GM23248 (cell line): Measurements from ENCODE around the gene SYNDIG1. TPM values are rescaled to one million over a fixed set of nuclear protein-coding genes. Genes with fewer than 3 reads are reported as not detected.

ENCODE experiments used
- DNase-seq: peaks from one replicate; pipeline ENCODE4 v3.0.0-alpha.2; 2015
- H2AFZ ChIP-seq: fragments of 200-600 bp; sonication (generic); 2 replicates; pipeline ENCODE4 v1.6.1; 2016; ENCODE audit warnings: antibody characterized with exemption
- H3F3A ChIP-seq: fragments of 200-600 bp; sonication (generic); 2 replicates; pipeline ENCODE4 v1.6.1; 2016; ENCODE audit warnings: mild to moderate bottlenecking, antibody characterized with exemption, mixed run types; ENCODE audit not compliant: insufficient read depth
- H3K27ac ChIP-seq: fragments of 200-600 bp; sonication (generic); 2 replicates; pipeline ENCODE4 v1.5.1; 2016; ENCODE audit warnings: mild to moderate bottlenecking
- H3K27me3 ChIP-seq: fragments of 200-600 bp; sonication (generic); replicated peaks from 2 replicates; pipeline ENCODE4 v1.6.1; 2016; ENCODE audit warnings: mild to moderate bottlenecking; ENCODE audit not compliant: insufficient read depth
- H3K36me3 ChIP-seq: fragments of 200-600 bp; sonication (generic); 2 replicates; pipeline ENCODE4 v1.6.1; 2016; ENCODE audit warnings: low read depth, mild to moderate bottlenecking
- H3K4me1 ChIP-seq: fragments of 200-600 bp; sonication (generic); 2 replicates; pipeline ENCODE4 v1.6.1; 2016; ENCODE audit warnings: mild to moderate bottlenecking; ENCODE audit not compliant: insufficient read depth
- H3K4me2 ChIP-seq: fragments of 200-600 bp; sonication (generic); one replicate; pipeline ENCODE4 v1.6.1; 2016; ENCODE audit warnings: mild to moderate bottlenecking; ENCODE audit not compliant: unreplicated experiment
- H3K4me3 ChIP-seq: fragments of 200-600 bp; sonication (generic); 2 replicates; pipeline ENCODE4 v1.5.1; 2016; ENCODE audit warnings: mild to moderate bottlenecking
- H3K79me2 ChIP-seq: fragments of 200-600 bp; sonication (generic); 2 replicates; pipeline ENCODE4 v1.6.1; 2016; ENCODE audit warnings: mild to moderate bottlenecking; ENCODE audit not compliant: insufficient read depth
- H3K9ac ChIP-seq: fragments of 200-600 bp; sonication (generic); 2 replicates; pipeline ENCODE4 v1.6.1; 2016; ENCODE audit warnings: mild to moderate bottlenecking
- H3K9me2 ChIP-seq: fragments of 200-600 bp; sonication (generic); 2 replicates; pipeline ENCODE4 v1.6.1; 2016; ENCODE audit warnings: mixed run types, mild to moderate bottlenecking, moderate library complexity; ENCODE audit not compliant: insufficient read depth
- H3K9me3 ChIP-seq: fragments of 200-600 bp; sonication (generic); one replicate; pipeline ENCODE4 v1.6.1; 2017; ENCODE audit warnings: low read depth
- H4K20me1 ChIP-seq: fragments of 200-600 bp; sonication (generic); 2 replicates; pipeline ENCODE4 v1.6.0; 2016; ENCODE audit not compliant: insufficient read depth
- EZH2 ChIP-seq: fragments of 200-600 bp; sonication (generic); IDR thresholded peaks from 2 replicates; pipeline ENCODE4 v1.6.1; 2018; ENCODE audit warnings: antibody characterized with exemption, mild to moderate bottlenecking; ENCODE audit not compliant: insufficient read depth, poor library complexity, severe bottlenecking
- EZH2phosphoT487 ChIP-seq: fragments of 200-600 bp; sonication (generic); IDR thresholded peaks from 2 replicates; pipeline ENCODE4 v1.6.1; 2018; ENCODE audit warnings: antibody characterized with exemption, moderate library complexity, mild to moderate bottlenecking, low read depth; ENCODE audit not compliant: insufficient read depth
- WGBS, 2 experiments: methylation state at CpG; one replicate each; pipeline ENCODE4 v1.1.6; 2015 to 2017; ENCODE audit warnings: low lambda C conversion rate in 2 of 2, low coverage in 1 of 2; ENCODE audit errors: missing lambda C conversion rate in 2 of 2; 5-methylcytosine and 5-hydroxymethylcytosine counted together
- in situ Hi-C: fragments of 300-500 bp; cut with MboI; formaldehyde crosslinking; loops from 2 replicates; pipeline ENCODE4 v1.15.0; 2020
- polyA plus RNA-seq: library from polyadenylated mRNA; unstranded; fragments of >200 nt; fragmentation: Nextera tagmentation; extraction: Ambion mirVana; gene quantifications from 2 replicates; pipeline ENCODE4 v1.2.1, GENCODE V29; 2016
- total RNA-seq: library from RNA; depleted of rRNA; stranded (reverse); fragments of >200 nt; shearing (Covaris generic); gene quantifications from 2 replicates; pipeline ENCODE4 v1.2.3, GENCODE V29; 2014

Gene SYNDIG1
- total and polyA plus RNA-seq, 2 experiments from 2014 or later: 1.6 to 2.6 TPM

DNA sequence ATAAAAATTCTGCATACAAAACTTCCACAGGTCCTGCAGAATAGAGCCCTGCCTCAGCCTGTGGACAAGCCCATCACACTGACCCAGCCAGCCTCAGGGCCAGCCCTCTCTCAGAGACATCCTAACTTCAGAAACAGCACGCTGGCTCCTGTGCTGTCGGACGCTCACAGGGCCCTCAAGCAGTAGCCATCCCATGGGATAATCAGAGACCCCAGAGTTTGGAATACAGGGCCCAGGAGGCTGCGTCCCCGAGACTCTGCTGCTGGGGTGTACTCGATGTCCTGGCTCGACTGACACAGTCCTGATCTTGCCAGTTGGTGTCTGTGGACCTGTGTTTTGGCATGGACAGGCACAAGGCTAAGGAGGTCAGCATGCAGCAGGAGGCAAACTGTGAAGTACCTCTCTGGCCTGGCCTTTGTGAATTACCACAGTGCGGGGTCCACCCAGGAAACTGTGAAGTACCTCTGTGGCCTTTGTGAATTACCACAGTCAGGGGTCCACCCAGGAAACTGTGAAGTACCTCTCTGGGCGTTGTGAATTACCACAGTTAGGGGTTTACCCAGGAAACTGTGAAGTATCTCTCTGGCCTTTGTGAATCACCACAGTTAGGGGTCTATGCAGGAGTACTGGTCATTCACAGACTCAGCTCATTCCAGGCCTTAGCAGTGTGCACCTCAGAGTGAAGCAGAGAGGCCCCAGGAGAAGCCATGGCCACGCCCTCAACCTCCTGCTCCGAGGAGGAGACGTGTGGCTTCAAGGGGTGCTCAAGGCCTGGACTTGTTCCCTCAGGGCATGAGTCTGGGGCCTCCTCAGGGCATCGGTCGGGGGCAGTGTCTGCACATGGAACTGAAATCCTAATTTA lies 212.4 kb downstream of the SYNDIG1 start:
- Histone ChIP-seq H3K79me2 (no peaks in the 10 kb centered on the region), H2AFZ (no peak overlapping the region), H3K27me3 (no peaks in the 10 kb centered on the region), H3K4me1 (no peaks in the 10 kb centered on the region), H3F3A (no peaks in the 10 kb centered on the region), H3K9ac (no peak overlapping the region), H3K36me3 (no peaks in the 10 kb centered on the region), H3K27ac (no peak overlapping the region), H3K9me3 (no peaks in the 10 kb centered on the region), H3K4me3 (no peak overlapping the region), H3K4me2 (no peak overlapping the region), H3K9me2 (no peaks in the 10 kb centered on the region), H4K20me1 (no peaks in the 10 kb centered on the region)
- 84 to 87% methylated on average over 14 of the region's 14 CpGs for WGBS, 2 experiments
- in situ Hi-C loops: no loop called here
- no peak for DNase-seq
- TF ChIP-seq EZH2: no peak
- TF ChIP-seq EZH2phosphoT487: no peak

DNA sequence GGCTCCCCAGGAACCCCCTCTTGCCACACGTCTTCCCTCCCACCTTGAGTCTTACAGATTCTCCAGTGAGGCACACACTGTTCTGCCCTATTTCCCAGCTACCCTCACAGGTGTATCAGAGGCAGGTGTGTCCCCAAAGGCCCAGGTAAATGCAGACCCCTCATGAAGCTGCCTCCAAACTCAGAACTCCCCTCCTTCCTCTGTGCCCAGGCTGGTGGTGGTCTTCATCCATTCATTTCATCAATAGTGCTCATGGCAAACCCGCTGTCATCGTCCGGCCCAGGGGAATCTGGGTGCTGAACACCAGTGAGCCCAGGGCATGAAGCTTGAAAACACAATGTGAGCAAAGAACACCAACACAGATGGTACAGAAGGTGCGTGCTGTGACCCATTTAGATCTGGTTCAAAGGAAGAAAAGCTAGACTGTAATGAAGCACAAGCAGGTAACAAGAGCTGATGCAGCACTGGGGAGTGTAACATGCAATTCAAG lies 213.1 kb downstream of the SYNDIG1 start:
- no peaks in the 10 kb centered on the region for H3K79me2 ChIP-seq
- in situ Hi-C loops: no loop called here
- no peaks in the 10 kb centered on the region for H3K9me3 ChIP-seq
- no peak overlapping the region for H3K4me3 ChIP-seq
- no peak overlapping the region for H3K9ac ChIP-seq
- H3K4me1 ChIP-seq: no peaks in the 10 kb centered on the region
- H3K9me2 ChIP-seq: no peaks in the 10 kb centered on the region
- no peak overlapping the region for H3K4me2 ChIP-seq
- no peak for TF ChIP-seq EZH2
- no peak for TF ChIP-seq EZH2phosphoT487
- no peaks in the 10 kb centered on the region for H3F3A ChIP-seq
- H3K27me3 ChIP-seq: no peaks in the 10 kb centered on the region
- no peaks in the 10 kb centered on the region for H3K36me3 ChIP-seq
- H4K20me1 ChIP-seq: no peaks in the 10 kb centered on the region
- H2AFZ ChIP-seq: no peak overlapping the region
- H3K27ac ChIP-seq: no peak overlapping the region
- 88% methylated on average over 5 of the region's 5 CpGs for WGBS, 2 experiments
- no peak for DNase-seq

DNA sequence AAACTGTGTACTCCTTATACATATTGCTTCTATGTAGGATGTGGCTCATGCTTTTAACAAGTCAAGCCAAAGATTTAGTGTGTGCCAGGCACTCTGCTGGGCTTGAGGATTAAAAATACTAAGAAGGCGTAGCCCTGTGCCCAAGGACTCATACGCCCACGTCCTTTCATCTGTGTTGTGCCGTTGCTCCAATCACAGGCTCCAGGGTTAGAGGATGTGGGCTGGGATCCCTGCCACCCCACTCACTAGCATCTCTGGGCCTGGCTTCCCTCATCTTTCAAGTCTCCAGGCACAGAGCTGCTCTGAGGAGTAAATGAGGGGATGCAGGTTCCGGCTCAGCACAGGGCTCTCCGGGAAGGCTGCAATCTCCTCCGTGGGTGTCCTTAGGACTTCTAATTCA lies 214.2 kb downstream of the SYNDIG1 start:
- Histone ChIP-seq H3K9me2 (no peaks in the 10 kb centered on the region), H3K27ac (no peak overlapping the region), H3K36me3 (no peaks in the 10 kb centered on the region), H3K79me2 (no peaks in the 10 kb centered on the region), H3K4me1 (no peaks in the 10 kb centered on the region), H2AFZ (no peak overlapping the region), H3F3A (no peaks in the 10 kb centered on the region), H4K20me1 (no peaks in the 10 kb centered on the region), H3K4me2 (no peak overlapping the region), H3K4me3 (no peak overlapping the region), H3K9ac (no peak overlapping the region), H3K9me3 (no peaks in the 10 kb centered on the region), H3K27me3 (no peaks in the 10 kb centered on the region)
- 58 to 61% methylated on average over 7 of the region's 7 CpGs for WGBS, 2 experiments
- in situ Hi-C loops: no loop called here
- TF ChIP-seq EZH2phosphoT487: no peak
- TF ChIP-seq EZH2: no peak
- no peak for DNase-seq

DNA sequence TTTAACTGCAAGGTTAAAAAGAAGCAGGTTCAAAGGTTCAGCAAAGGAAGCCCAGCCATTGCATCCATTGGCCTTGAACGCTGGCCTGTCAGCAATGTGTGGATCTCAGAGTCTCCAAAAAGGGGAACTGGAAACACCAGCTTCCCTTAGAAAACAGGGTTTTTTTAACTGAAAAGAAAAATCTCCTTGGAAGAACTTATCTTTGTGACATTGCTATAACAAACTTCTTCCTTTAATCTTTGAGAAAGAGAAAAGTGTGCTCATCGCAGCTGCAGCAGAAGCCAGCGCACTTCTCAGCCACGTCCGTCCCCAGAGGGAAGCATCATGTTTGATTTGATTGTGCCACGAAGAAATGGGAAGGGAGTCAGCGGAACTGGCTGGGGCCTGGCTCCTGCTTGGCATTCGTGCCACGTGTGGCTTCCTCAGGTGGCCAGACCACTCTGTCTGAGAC lies 215.0 kb downstream of the SYNDIG1 start:
- in situ Hi-C loops: no loop called here
- no peak for TF ChIP-seq EZH2phosphoT487
- TF ChIP-seq EZH2: no peak
- H3K27me3 ChIP-seq: 0 out of 2 replicates have a peak, but pooled peaks cover 2% of the 10 kb centered on the region
- whole genome bisulfite sequencing, 2 experiments: 57 to 70% methylated on average over 9 of the region's 9 CpGs
- no peaks in the 10 kb centered on the region for H3K4me1 ChIP-seq
- no peaks in the 10 kb centered on the region for H3K79me2 ChIP-seq
- no peaks in the 10 kb centered on the region for H3K9me3 ChIP-seq
- no peak overlapping the region for H3K4me3 ChIP-seq
- H3K9ac ChIP-seq: no peak overlapping the region
- H3K4me2 ChIP-seq: no peak overlapping the region
- no peaks in the 10 kb centered on the region for H4K20me1 ChIP-seq
- no peak overlapping the region for H2AFZ ChIP-seq
- H3K9me2 ChIP-seq: no peaks in the 10 kb centered on the region
- no peaks in the 10 kb centered on the region for H3F3A ChIP-seq
- no peaks in the 10 kb centered on the region for H3K36me3 ChIP-seq
- DNase-seq: no peak
- no peak overlapping the region for H3K27ac ChIP-seq
